ENCODE results near the gene SIN3B. TPM values are rescaled to one million over a fixed set of nuclear protein-coding genes. Genes with fewer than 3 reads are reported as not detected.

The SIN3B gene
- total and polyA plus RNA-seq, 9 of the 15 experiments (the other 6 are each of a cell fraction or from before 2014, with no cell fraction given) = 0.51 to 34.2 (median 14.3) TPM

- TF ChIP-seq CCNT2 (IDR thresholded peaks at IDR 0.05; ENCODE audit: borderline replicate concordance, extremely low read depth, insufficient read length, low read depth, low read length) (peak; percentile 43), L3MBTL2 (IDR thresholded peaks at IDR 0.05) (no peak), ZKSCAN3 (CRISPR knock-in tag; IDR thresholded peaks at IDR 0.05) (no peak), SMARCA4 (IDR thresholded peaks at IDR 0.05) (0 out of 2 replicates have a peak, but pooled peaks have one; percentile 44), TFAP4 (CRISPR knock-in tag; IDR thresholded peaks at IDR 0.05; ENCODE audit: borderline replicate concordance) (peak; percentile 96), ZBTB11 (CRISPR knock-in tag; IDR thresholded peaks at IDR 0.05) (0 out of 6 replicates have a peak, but pooled peaks of 1 of the 3 experiments have one; percentile 48), ZBTB2 (IDR thresholded peaks at IDR 0.05) (peak; percentile 91), KDM1A (IDR thresholded peaks at IDR 0.05) (peak; percentile 70 to 80; a peak in 2 of 4 replicates), CXXC5 (CRISPR knock-in tag; IDR thresholded peaks at IDR 0.05) (peak; percentile 57; the same call in 1 of the 2 replicates), RBM25 (IDR thresholded peaks at IDR 0.05; ENCODE audit: low read depth, low read length, severe bottlenecking) (no peak), HLTF (IDR thresholded peaks at IDR 0.05) (no peak), HMGXB4 (CRISPR knock-in tag; IDR thresholded peaks at IDR 0.05) (no peak), HMGN3 (IDR thresholded peaks at IDR 0.05; ENCODE audit: borderline replicate concordance, extremely low read depth, insufficient read length, low read depth, low read length) (peak; percentile 56), HES1 (IDR thresholded peaks at IDR 0.05; ENCODE audit: low read depth) (peak; percentile 62; the same call in 1 of the 2 replicates)
These were observed 66.4 kb downstream of the SIN3B start (continued) for GRCh38 chr19:16895467-16896145.
